Fibroblast of skin of scalp (primary cell): ENCODE data around the gene TRAP1.
"Not testable (repeated sequence)": the region's sequence is repeated elsewhere in the genome, so short reads cannot be mapped to it uniquely, and the experiment has no call there.

Experiments
- DNase-seq: peaks from one replicate; pipeline ENCODE4 v3.0.0-alpha.2; 2013

Gene TRAP1

GRCh38 chr16:3608976-3609375, 108.3 kb downstream of the TRAP1 start:
- not testable (repeated sequence) for DNase-seq

- DNase-seq = no peak
Measured at GRCh38 chr16:3608069-3608468, 109.3 kb downstream of the TRAP1 start.
